ENCODE measurements around the gene ACBD7. TPM values are rescaled to one million over a fixed set of nuclear protein-coding genes. Genes with fewer than 3 reads are reported as not detected.

The ACBD7 gene
- total RNA-seq, 1 experiment from 2014 or later: 1.8 TPM

DNA sequence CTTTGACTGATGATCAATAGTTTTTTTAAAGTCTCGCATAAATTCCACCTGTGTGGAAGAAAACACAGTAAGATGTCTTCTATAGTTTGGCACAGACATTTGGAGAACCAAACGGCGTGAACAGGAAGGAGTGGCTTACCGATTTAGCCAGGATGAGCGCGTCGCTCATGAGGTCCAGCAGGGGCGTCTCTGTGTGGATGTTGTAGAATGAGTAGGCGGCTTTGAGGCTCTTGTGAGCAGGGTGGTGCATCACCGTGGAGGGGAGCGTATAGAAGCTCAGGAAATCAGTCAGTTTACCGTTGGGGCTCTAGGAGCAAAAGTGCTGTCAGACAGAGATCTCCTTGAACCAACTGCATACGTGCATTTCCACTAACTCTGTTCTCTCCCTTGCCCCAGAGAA lies 24.1 kb upstream of the ACBD7 start:
- ATAC-seq: no peak

DNA sequence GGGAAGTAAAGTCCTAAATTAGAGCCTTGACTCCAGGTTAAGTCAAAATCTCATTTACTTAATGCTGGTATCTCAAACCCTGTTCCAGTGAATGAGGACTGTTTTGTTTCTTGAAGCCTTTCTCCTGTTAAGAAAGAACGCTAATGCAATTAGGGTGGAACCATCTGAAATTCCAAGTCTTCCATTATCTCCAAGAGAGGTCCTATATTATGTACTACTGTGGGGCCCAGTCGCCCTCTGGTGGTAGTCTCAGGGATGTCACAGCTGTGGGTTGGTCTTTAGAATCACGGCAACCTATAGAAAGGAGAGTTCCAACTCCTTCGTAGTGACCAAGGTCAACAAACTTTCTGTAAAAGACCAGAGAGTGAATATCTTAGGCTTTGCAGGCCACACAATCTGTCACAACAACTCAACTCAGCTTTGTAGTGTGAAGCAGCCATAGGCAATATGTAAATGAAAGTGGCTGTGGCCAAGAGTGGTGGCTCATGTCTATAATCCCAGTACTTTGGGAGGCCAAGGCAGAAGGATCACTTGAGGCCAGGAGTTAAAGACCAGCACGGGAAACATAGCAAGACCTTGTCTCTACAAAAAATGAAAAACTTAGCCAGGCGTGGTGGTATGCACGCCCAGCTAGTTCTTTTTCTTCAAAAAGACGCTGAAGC lies 17.9 kb upstream of the ACBD7 start:
- Histone ChIP-seq H3K27ac (ENCODE audit: low read length) (no peak overlapping the region), H3K36me3 (ENCODE audit: control insufficient read depth, insufficient read depth, low read length) (peaks cover 13% of the 10 kb centered on the region), H3K9me3 (ENCODE audit: control insufficient read depth, insufficient read depth, low read depth, low read length) (no peaks in the 10 kb centered on the region), H3K27me3 (ENCODE audit: control insufficient read depth, insufficient read depth, low read length) (no peaks in the 10 kb centered on the region), H3K4me3 (ENCODE audit: low read depth in 2 of 2, low read length in 2 of 2) (no peak overlapping the region), H3K4me1 (ENCODE audit: control insufficient read depth, insufficient read depth, low read length) (no peaks in the 10 kb centered on the region)
- no TSS peak for BruUV-seq (replicated peaks)
- intact Hi-C loops (cut with micrococcal nuclease; ENCODE audit: unreplicated experiment): no loop called here
- DNase-seq (ENCODE audit: low read depth, low spot score) (peak; percentile 57), ATAC-seq (peak; percentile 97)
- ChIA-PET POLR2A (no interaction called here), CTCF (no interaction called here)
- in situ Hi-C loops (cut with HindIII; ENCODE audit: low pct_unique_long_range_greater_than_20kb, low sequenced_read_pairs): no loop called here
- no peak for TF ChIP-seq POLR2AphosphoS5 (IDR thresholded peaks at IDR 0.05; ENCODE audit: low read depth, low read length)
- TF ChIP-seq, protein P1, sequence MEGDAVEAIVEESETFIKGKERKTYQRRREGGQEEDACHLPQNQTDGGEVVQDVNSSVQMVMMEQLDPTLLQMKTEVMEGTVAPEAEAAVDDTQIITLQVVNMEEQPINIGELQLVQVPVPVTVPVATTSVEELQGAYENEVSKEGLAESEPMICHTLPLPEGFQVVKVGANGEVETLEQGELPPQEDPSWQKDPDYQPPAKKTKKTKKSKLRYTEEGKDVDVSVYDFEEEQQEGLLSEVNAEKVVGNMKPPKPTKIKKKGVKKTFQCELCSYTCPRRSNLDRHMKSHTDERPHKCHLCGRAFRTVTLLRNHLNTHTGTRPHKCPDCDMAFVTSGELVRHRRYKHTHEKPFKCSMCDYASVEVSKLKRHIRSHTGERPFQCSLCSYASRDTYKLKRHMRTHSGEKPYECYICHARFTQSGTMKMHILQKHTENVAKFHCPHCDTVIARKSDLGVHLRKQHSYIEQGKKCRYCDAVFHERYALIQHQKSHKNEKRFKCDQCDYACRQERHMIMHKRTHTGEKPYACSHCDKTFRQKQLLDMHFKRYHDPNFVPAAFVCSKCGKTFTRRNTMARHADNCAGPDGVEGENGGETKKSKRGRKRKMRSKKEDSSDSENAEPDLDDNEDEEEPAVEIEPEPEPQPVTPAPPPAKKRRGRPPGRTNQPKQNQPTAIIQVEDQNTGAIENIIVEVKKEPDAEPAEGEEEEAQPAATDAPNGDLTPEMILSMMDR (IDR thresholded peaks at IDR 0.05): peak; percentile 88
- no peak for TF ChIP-seq SIN3A (IDR thresholded peaks at IDR 0.05; ENCODE audit: borderline replicate concordance, insufficient read depth, low read depth, low read length)
- no peak for TF ChIP-seq TCF7L2 (IDR thresholded peaks at IDR 0.05; ENCODE audit: low read depth, low read length)
- TF ChIP-seq, protein P2, sequence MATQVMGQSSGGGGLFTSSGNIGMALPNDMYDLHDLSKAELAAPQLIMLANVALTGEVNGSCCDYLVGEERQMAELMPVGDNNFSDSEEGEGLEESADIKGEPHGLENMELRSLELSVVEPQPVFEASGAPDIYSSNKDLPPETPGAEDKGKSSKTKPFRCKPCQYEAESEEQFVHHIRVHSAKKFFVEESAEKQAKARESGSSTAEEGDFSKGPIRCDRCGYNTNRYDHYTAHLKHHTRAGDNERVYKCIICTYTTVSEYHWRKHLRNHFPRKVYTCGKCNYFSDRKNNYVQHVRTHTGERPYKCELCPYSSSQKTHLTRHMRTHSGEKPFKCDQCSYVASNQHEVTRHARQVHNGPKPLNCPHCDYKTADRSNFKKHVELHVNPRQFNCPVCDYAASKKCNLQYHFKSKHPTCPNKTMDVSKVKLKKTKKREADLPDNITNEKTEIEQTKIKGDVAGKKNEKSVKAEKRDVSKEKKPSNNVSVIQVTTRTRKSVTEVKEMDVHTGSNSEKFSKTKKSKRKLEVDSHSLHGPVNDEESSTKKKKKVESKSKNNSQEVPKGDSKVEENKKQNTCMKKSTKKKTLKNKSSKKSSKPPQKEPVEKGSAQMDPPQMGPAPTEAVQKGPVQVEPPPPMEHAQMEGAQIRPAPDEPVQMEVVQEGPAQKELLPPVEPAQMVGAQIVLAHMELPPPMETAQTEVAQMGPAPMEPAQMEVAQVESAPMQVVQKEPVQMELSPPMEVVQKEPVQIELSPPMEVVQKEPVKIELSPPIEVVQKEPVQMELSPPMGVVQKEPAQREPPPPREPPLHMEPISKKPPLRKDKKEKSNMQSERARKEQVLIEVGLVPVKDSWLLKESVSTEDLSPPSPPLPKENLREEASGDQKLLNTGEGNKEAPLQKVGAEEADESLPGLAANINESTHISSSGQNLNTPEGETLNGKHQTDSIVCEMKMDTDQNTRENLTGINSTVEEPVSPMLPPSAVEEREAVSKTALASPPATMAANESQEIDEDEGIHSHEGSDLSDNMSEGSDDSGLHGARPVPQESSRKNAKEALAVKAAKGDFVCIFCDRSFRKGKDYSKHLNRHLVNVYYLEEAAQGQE (IDR thresholded peaks at IDR 0.05; ENCODE audit: insufficient read depth in 1 of 2, low read depth in 2 of 2, low read length in 1 of 2): no peak

More for the DNA sequence above, 24.1 kb upstream of the ACBD7 start:
- no peaks in the 10 kb centered on the region for H3K9me3 ChIP-seq (ENCODE audit: control insufficient read depth, insufficient read depth, low read depth, low read length)
- no peak for TF ChIP-seq TCF7L2 (IDR thresholded peaks at IDR 0.05; ENCODE audit: low read depth, low read length)
- TF ChIP-seq, protein P2 (IDR thresholded peaks at IDR 0.05; ENCODE audit: insufficient read depth in 1 of 2, low read depth in 2 of 2, low read length in 1 of 2): no peak
- TF ChIP-seq, protein P1 (IDR thresholded peaks at IDR 0.05): no peak
- TF ChIP-seq POLR2AphosphoS5 (IDR thresholded peaks at IDR 0.05; ENCODE audit: low read depth, low read length): no peak
- TF ChIP-seq SIN3A (IDR thresholded peaks at IDR 0.05; ENCODE audit: borderline replicate concordance, insufficient read depth, low read depth, low read length): no peak
- in situ Hi-C loops (cut with HindIII; ENCODE audit: low pct_unique_long_range_greater_than_20kb, low sequenced_read_pairs) (no loop called here), intact Hi-C loops (cut with micrococcal nuclease; ENCODE audit: unreplicated experiment) (no loop called here)
- H3K4me3 ChIP-seq (ENCODE audit: low read depth in 2 of 2, low read length in 2 of 2): no peak overlapping the region
- BruUV-seq (replicated peaks): no TSS peak
- no peaks in the 10 kb centered on the region; the same call in 1 of the 2 replicates for H3K36me3 ChIP-seq (ENCODE audit: control insufficient read depth, insufficient read depth, low read length)
- POLR2A ChIA-PET: no interaction called here
- no peaks in the 10 kb centered on the region for H3K4me1 ChIP-seq (ENCODE audit: control insufficient read depth, insufficient read depth, low read length)
- H3K27ac ChIP-seq (ENCODE audit: low read length): no peak overlapping the region
- no peak for DNase-seq (ENCODE audit: low read depth, low spot score)
- no peaks in the 10 kb centered on the region for H3K27me3 ChIP-seq (ENCODE audit: control insufficient read depth, insufficient read depth, low read length)
- CTCF ChIA-PET: no interaction called here

Measured in Panc1 (cell line).